HepG2 (cell line): ENCODE results near the gene IGSF8.

Source experiments
- CREB1 ChIP-seq, 2 experiments: fragments of 450-650 bp in 1 of 2; IDR thresholded peaks; 2 replicates each; pipeline ENCODE4 v1.6.1; 2016 to 2017; ENCODE audit warnings: control low read depth in 1 of 2, mild to moderate bottlenecking in 1 of 2, missing compliant biosample characterization in 1 of 2, missing genetic modification characterization in 1 of 2
- CREM ChIP-seq, 2 experiments: sonication (generic) in 1 of 2; formaldehyde crosslinking in 1 of 2; IDR thresholded peaks; 2 replicates each; pipeline versions ENCODE4 v1.4.0 to v1.6.1; 2016 to 2020; ENCODE audit warnings: antibody characterized with exemption in 1 of 2, mild to moderate bottlenecking in 1 of 2, missing genetic modification reagents in 1 of 2
- ETV6 ChIP-seq: sonication (generic); formaldehyde crosslinking; conservative IDR thresholded peaks from 2 replicates; pipeline ENCODE4 v1.4.0; 2020; ENCODE audit warnings: missing genetic modification reagents
- GTF3A ChIP-seq: sonication (generic); formaldehyde crosslinking; conservative IDR thresholded peaks from 2 replicates; pipeline ENCODE4 v1.4.0; 2020; ENCODE audit warnings: mild to moderate bottlenecking, missing genetic modification reagents
- ZNF225 ChIP-seq: sonication (generic); formaldehyde crosslinking; IDR thresholded peaks from 2 replicates; pipeline ENCODE4 v1.4.0; 2020; ENCODE audit warnings: mild to moderate bottlenecking, missing genetic modification reagents
- ZNF629 ChIP-seq: sonication (generic); formaldehyde crosslinking; conservative IDR thresholded peaks from 2 replicates; pipeline ENCODE4 v1.5.0; 2020; ENCODE audit warnings: missing genetic modification reagents
- TF ChIP-seq, protein P1 (sequence below): sonication (generic); formaldehyde crosslinking; IDR thresholded peaks from 2 replicates; pipeline ENCODE4 v1.5.0; 2020; ENCODE audit warnings: mild to moderate bottlenecking, low read depth, missing genetic modification reagents, borderline replicate concordance

DNA sequence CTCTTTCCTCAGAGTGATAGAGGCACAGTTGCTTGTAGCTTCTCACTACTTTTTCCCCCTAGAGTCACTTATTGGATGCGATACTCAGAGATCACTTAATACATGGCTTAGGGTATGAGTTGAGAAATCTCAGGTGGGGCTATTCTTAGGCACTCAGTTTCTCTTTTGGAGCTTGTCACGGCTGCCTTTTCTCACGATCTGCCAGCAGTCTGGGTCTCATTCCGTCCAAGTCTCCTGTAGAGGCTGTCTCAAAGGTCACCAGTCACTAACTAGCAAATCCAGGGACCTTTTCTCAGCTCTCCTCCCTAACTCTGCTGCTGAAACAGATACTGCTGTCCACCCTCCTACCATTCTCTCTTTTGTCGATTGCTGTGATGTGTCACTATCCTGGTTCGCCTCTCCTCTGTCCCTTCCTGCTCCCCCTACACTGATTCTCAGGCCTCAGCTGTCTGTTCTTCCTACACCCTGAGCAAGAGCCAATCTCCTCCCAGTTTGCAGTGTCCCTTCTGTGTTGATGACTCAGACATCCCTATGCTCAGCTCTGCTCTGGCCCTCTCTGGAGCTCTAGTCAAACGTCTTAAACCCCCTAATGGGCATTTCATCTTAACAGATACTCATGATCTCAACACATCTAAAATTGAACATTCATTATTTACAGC is 29.6 kb upstream of the IGSF8 start:
- TF ChIP-seq CREM (IDR thresholded peaks at IDR 0.05) (no peak), CREM (CRISPR knock-in tag; IDR thresholded peaks at IDR 0.05) (no peak), ETV6 (no peak), ZNF225 (CRISPR knock-in tag) (no peak), ZNF629 (CRISPR knock-in tag) (no peak), CREB1 (IDR thresholded peaks at IDR 0.05) (no peak), CREB1 (CRISPR knock-in tag; IDR thresholded peaks at IDR 0.05) (no peak), GTF3A (CRISPR knock-in tag) (no peak)
- TF ChIP-seq, protein P1, sequence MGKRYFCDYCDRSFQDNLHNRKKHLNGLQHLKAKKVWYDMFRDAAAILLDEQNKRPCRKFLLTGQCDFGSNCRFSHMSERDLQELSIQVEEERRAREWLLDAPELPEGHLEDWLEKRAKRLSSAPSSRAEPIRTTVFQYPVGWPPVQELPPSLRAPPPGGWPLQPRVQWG (CRISPR knock-in tag) = no peak
